Astrocyte (in vitro differentiated cells and primary cell): ENCODE results near the gene KIRREL3.

ENCODE experiments used
- EZH2 ChIP-seq: IDR thresholded peaks from 2 replicates; pipeline ENCODE4 v1.6.1; 2012; ENCODE audit warnings: mild to moderate bottlenecking, low read length, inconsistent platforms; ENCODE audit not compliant: insufficient read depth
- TF ChIP-seq, protein P1 (sequence below): IDR thresholded peaks from 2 replicates; pipeline ENCODE4 v1.5.1; 2011; ENCODE audit warnings: low read depth, mild to moderate bottlenecking, inconsistent platforms, low read length, moderate library complexity; ENCODE audit not compliant: insufficient read depth

DNA sequence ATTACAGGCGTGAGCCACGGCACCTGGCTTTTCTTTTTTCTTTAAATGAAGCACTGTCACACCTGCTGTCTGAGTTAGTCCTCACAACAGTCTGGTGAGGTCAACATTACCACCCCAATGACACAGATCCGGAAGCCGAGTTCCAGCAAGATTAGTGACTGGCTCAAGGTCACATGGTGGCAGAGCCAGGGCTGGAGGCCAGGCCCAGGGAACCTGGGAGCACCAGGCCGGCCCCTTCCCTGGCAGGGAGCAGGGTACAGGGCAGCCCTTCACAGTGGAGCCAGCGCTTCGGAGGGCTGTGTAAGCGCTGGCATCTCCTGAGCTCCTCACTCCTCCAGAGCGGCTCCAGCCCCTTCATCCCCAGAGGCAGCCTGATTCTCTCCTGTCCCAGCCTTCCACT lies 526.4 kb downstream of the KIRREL3 start:
- no peak for TF ChIP-seq EZH2
- TF ChIP-seq, protein P1, sequence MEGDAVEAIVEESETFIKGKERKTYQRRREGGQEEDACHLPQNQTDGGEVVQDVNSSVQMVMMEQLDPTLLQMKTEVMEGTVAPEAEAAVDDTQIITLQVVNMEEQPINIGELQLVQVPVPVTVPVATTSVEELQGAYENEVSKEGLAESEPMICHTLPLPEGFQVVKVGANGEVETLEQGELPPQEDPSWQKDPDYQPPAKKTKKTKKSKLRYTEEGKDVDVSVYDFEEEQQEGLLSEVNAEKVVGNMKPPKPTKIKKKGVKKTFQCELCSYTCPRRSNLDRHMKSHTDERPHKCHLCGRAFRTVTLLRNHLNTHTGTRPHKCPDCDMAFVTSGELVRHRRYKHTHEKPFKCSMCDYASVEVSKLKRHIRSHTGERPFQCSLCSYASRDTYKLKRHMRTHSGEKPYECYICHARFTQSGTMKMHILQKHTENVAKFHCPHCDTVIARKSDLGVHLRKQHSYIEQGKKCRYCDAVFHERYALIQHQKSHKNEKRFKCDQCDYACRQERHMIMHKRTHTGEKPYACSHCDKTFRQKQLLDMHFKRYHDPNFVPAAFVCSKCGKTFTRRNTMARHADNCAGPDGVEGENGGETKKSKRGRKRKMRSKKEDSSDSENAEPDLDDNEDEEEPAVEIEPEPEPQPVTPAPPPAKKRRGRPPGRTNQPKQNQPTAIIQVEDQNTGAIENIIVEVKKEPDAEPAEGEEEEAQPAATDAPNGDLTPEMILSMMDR, result no peak
